Spleen (tissue), 7 donors: Measurements from ENCODE around the gene NCSTN.

Experiments
- POLR2A ChIP-seq, 3 donors: fragments of 450-650 bp; IDR thresholded peaks; one replicate each; pipeline ENCODE4 v1.5.1; 2017; ENCODE audit warnings: antibody characterized with exemption in 3 of 3, mild to moderate bottlenecking in 1 of 3
- POLR2AphosphoS5 ChIP-seq, 3 donors: sonication (generic); formaldehyde crosslinking; IDR thresholded peaks; one replicate each; pipeline ENCODE4 v1.5.1; 2017; ENCODE audit warnings: antibody characterized with exemption in 3 of 3
- TF ChIP-seq, protein P1 (sequence below), 11 experiments: fragments of 200-600 bp in 7 of 11; fragments of 450-650 bp in 4 of 11; sonication (generic) in 4 of 11; IDR thresholded peaks in 8 of 11; conservative IDR thresholded peaks in 3 of 11; 1 replicate in 7 of 11; 2 replicates in 4 of 11; pipeline versions ENCODE4 v1.4.0 to v1.8.0; 2016 to 2021; ENCODE audit warnings: antibody characterized with exemption in 11 of 11, inconsistent platforms in 4 of 11, mild to moderate bottlenecking in 1 of 11
- donor health status: DM: no; HTN: no; CAD: no; lungs with moderate emphysema.
- donor health status: DM: no; HTN: no; CAD: no.
- donor health status: DM: no; HTN: no; CAD: no.

DNA sequence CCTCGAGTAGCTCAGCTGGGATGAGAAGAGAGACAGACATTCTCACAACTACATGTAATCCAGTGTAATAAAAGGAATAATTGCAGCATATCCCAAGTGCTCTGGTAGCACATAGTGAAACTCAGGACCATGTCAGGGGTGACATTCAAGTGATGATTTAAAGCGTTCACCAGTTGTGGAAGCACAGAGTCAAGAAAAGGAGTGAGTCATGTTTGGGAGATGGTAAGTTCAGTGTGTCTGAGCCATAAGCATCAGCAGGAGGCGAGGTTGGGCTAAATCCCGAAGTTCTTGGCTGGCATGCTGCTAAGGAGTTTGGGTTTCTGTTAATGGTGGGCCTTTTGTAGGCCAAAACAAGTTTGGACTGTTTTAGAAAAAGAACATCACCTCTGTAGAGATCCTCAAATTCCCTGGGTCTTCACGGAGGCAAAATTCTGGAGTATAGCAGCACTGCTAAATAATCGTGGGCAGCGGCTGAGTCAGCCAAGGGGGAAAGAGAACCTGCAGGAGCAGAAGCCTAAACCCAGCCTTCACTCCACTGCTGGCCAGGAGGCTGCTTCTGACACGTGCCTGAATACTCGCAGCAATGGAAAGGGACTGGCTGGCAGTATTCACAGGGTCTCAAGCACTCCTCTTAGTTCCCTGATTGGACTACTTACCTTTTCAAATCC lies 16.5 kb downstream of the NCSTN start:
- TF ChIP-seq, protein P1, sequence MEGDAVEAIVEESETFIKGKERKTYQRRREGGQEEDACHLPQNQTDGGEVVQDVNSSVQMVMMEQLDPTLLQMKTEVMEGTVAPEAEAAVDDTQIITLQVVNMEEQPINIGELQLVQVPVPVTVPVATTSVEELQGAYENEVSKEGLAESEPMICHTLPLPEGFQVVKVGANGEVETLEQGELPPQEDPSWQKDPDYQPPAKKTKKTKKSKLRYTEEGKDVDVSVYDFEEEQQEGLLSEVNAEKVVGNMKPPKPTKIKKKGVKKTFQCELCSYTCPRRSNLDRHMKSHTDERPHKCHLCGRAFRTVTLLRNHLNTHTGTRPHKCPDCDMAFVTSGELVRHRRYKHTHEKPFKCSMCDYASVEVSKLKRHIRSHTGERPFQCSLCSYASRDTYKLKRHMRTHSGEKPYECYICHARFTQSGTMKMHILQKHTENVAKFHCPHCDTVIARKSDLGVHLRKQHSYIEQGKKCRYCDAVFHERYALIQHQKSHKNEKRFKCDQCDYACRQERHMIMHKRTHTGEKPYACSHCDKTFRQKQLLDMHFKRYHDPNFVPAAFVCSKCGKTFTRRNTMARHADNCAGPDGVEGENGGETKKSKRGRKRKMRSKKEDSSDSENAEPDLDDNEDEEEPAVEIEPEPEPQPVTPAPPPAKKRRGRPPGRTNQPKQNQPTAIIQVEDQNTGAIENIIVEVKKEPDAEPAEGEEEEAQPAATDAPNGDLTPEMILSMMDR (IDR thresholded peaks at IDR 0.05 in 8 of 11, conservative IDR thresholded peaks at IDR 0.05 in 3 of 11): no peak
- TF ChIP-seq POLR2A (IDR thresholded peaks at IDR 0.05) (no peak), POLR2AphosphoS5 (IDR thresholded peaks at IDR 0.05) (peak in 1 of 3 donors; percentile 14)
